ENCODE measurements around the gene DNAH14. TPM values are rescaled to one million over a fixed set of nuclear protein-coding genes. Genes with fewer than 3 reads are reported as not detected.

The DNAH14 gene
- total and polyA plus RNA-seq, 2 experiments from 2014 or later: 13.5 to 40.8 TPM

GRCh38 chr1:225114354-225114990 lies 185.0 kb downstream of the DNAH14 start:
- Histone ChIP-seq H3K27me3 (no peaks in the 10 kb centered on the region), H3K9me3 (ENCODE audit: low read depth) (no peaks in the 10 kb centered on the region), H3K27ac (no peak overlapping the region), H3K4me3 (no peak overlapping the region), H3K36me3 (no peaks in the 10 kb centered on the region), H3K4me1 (ENCODE audit: low read depth) (no peaks in the 10 kb centered on the region)
- no peak for DNase-seq (ENCODE audit: low read depth in 1 of 2, low spot score in 1 of 2)
- TF ChIP-seq CTCF (IDR thresholded peaks at IDR 0.05; ENCODE audit: low read depth, low read length): no peak

GRCh38 chr1:225119307-225119706 lies 189.8 kb downstream of the DNAH14 start:
- H3K9me3 ChIP-seq (ENCODE audit: low read depth): no peaks in the 10 kb centered on the region
- H3K4me3 ChIP-seq: no peak overlapping the region
- TF ChIP-seq CTCF (IDR thresholded peaks at IDR 0.05; ENCODE audit: low read depth, low read length): no peak
- H3K4me1 ChIP-seq (ENCODE audit: low read depth): no peaks in the 10 kb centered on the region
- H3K36me3 ChIP-seq: no peaks in the 10 kb centered on the region
- no peaks in the 10 kb centered on the region for H3K27me3 ChIP-seq
- H3K27ac ChIP-seq: no peak overlapping the region
- DNase-seq (ENCODE audit: low read depth in 1 of 2, low spot score in 1 of 2): no peak

- no peaks in the 10 kb centered on the region for H3K36me3 ChIP-seq
- H3K9me3 ChIP-seq (ENCODE audit: low read depth): no peaks in the 10 kb centered on the region
- no peak overlapping the region for H3K4me3 ChIP-seq
- no peaks in the 10 kb centered on the region for H3K27me3 ChIP-seq
- TF ChIP-seq CTCF (IDR thresholded peaks at IDR 0.05; ENCODE audit: low read depth, low read length): no peak
- H3K27ac ChIP-seq: no peak overlapping the region
- no peak for DNase-seq (ENCODE audit: low read depth in 1 of 2, low spot score in 1 of 2)
- no peaks in the 10 kb centered on the region for H3K4me1 ChIP-seq (ENCODE audit: low read depth)
These were observed 191.6 kb downstream of the DNAH14 start for GRCh38 chr1:225121095-225121494.

DNA sequence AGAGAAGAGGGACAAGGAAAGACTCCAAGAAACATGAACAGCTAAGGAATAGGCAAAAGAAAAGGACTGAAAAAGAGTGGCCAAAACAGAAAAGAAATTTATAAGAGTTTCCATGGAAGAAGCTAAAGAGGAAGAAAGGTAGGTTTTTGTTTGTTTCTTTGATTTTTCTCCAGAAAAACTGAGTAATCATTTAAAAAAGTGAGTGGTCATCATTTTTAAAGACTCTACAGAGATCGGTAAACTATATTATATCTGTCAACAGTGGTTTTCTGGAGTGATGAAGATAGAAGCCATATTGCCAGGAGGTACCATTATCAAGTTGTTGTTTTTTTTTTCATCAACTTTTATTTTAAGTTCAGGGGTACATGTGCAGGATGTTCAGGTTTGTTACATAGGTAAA lies 202.4 kb downstream of the DNAH14 start:
- Histone ChIP-seq H3K4me1 (ENCODE audit: low read depth) (no peaks in the 10 kb centered on the region), H3K36me3 (no peaks in the 10 kb centered on the region), H3K4me3 (no peak overlapping the region), H3K9me3 (ENCODE audit: low read depth) (no peaks in the 10 kb centered on the region), H3K27ac (no peak overlapping the region), H3K27me3 (no peaks in the 10 kb centered on the region)
- no peak for DNase-seq (ENCODE audit: low read depth in 1 of 2, low spot score in 1 of 2)
- TF ChIP-seq CTCF (IDR thresholded peaks at IDR 0.05; ENCODE audit: low read depth, low read length): no peak

DNA sequence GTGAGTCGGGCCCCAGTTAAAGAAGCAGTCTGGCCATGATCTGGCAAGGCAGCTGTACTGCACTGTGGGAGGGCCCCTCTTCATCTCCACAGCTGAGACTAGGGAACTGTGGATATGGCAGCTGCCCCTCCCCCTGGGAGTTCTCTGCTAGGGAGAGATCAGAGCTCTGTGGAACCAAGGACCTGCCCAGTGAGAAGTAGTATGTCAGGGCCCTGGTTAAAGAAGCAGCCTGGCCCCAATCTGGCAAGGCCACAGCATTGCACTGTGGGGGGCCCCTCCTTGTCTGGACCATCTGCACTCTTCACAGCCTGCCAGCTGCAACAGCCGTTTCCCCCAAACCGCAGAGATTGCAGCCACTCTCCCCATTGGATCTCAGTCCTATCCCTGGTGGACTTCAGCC lies 208.5 kb downstream of the DNAH14 start:
- Histone ChIP-seq H3K27me3 (no peaks in the 10 kb centered on the region), H3K4me1 (ENCODE audit: low read depth) (no peaks in the 10 kb centered on the region), H3K4me3 (no peak overlapping the region), H3K36me3 (no peaks in the 10 kb centered on the region), H3K9me3 (ENCODE audit: low read depth) (no peaks in the 10 kb centered on the region), H3K27ac (no peak overlapping the region)
- TF ChIP-seq CTCF (IDR thresholded peaks at IDR 0.05; ENCODE audit: low read depth, low read length): no peak
- no peak for DNase-seq (ENCODE audit: low read depth in 1 of 2, low spot score in 1 of 2)

Measured in cardiac muscle cell (in vitro differentiated cells and primary cell).